GM21786 (cell line): ENCODE measurements around the gene SIRT3.
A peak's percentile ranks its signal among the peaks of the same experiment; 100 is the strongest.

ENCODE experiments used
- ATAC-seq: cut with Tn5 transposase; IDR thresholded peaks from one replicate; pipeline ENCODE4 v1.9.1; 2021; ENCODE audit not compliant: unreplicated experiment

Gene SIRT3

DNA sequence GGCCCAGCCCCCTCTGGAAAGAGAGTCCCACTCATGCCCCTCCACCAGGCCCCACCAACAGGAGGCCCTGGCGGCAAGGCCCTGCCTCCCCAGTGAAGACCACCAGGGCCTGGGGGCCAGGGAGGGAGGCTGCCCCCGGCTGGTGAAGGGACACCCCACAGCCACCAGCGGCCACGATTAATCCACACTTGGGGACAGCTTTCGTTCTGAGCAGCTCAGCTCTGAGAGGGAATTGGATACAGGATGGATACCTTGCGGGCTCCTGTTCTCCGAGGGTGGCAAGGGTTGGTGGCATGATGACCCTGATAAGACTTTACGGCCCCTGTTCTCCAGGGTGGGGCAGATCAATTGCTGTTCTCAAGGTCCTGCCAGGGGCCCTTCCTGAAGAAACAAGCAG, 35.2 kb upstream of the SIRT3 start:
- no peak for ATAC-seq

DNA sequence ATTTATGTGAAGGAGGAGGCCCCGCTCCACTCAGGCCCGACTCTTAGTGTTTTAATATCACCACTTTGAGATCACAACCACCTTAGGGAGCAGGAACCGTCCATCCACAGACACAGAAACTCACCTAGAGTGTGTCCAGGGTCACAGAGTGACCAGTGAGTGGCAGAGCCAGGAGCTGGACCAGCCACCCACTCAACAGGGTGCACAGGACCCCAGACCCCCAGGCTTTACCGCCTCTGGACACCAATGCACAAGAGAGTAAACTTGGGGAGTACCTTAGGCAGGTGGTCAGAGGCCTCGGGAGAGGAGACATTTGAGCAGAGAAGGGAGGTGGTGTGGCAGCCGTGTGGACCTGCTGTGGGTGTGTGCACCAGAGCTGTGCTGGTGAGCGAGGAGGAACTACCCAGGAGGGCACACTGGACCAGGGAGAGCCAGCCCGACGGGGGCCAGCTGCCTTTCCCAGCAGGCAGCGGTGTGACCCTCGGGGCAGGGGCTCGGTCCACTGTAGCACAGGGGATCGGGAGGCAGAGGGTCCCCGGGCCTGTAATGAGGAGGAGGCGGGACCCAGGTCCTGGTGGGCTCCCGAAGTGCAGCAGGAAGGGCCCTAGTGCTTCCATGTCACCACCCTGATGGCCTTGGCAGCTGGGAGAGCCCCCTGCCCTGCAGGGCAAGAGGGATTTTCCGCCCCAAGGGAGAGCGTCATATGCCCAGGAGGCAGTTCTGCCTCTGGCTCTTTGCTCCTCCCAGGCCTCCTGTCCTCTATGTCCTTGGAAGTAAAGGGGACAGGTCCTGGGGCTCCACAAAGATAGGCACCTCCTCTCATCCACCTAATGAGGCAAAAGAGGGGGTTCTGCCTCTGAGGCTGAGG, 34.5 kb upstream of the SIRT3 start:
- no peak for ATAC-seq

GRCh38 chr11:269146-269890, 33.2 kb upstream of the SIRT3 start:
- peak; percentile 66 for ATAC-seq

GRCh38 chr11:268716-269145, 32.6 kb upstream of the SIRT3 start:
- peak; percentile 51 for ATAC-seq

DNA sequence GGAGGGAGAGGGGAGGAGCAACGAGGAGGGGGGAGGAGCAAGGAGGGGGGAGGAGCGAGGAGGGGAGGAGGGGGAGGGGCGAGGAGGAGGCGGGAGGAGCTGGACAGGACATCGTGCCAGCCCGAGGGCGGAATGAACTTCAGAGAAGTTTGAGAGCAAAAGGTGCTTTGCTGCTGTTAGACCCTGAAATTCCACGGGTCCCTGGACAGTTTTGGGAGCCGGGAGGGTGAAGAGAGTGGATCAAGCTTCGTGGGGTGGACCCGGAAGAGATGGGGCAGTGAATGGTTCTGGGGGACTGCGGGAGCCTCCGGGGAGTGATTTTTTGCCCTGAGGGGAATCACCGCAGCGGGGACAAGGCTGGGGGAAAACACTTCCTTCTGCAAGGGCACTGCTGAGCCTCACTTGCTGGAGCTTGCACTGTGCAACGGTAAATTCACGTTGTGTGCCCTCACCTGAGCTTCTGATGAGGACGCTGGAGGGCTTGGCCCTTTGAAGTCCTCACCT, 31.4 kb upstream of the SIRT3 start:
- ATAC-seq = peak; percentile 30

GRCh38 chr11:266676-267439, 30.7 kb upstream of the SIRT3 start:
- ATAC-seq = no peak

GRCh38 chr11:261624-262023, 25.5 kb upstream of the SIRT3 start:
- ATAC-seq = no peak

DNA sequence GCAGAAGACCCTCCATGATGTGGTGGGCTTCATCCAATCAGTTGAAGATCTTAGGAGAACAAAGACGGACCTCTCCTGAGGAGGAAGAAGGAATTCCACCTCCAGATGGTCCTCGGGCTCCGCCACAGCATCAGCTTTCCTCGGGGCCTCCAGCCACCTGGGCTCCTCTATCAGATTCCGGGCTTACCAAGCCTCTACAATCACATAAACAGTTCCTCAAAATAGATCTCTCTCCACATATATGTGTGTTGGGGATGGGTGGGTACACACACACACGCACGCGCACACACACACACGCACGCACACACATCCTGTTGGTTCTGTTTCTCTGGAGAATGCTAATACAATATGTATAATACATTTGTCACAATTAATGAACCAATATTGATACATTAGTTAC, 23.3 kb upstream of the SIRT3 start:
- ATAC-seq = no peak

- ATAC-seq = no peak
Observed at GRCh38 chr11:257766-258493, 21.8 kb upstream of the SIRT3 start.

- no peak for ATAC-seq
Observed at GRCh38 chr11:256952-257737, 21.0 kb upstream of the SIRT3 start.

GRCh38 chr11:255816-256215, 19.7 kb upstream of the SIRT3 start:
- ATAC-seq = no peak

- ATAC-seq = no peak
Observed at GRCh38 chr11:255176-255575, 19.0 kb upstream of the SIRT3 start.

GRCh38 chr11:253886-254270, 17.7 kb upstream of the SIRT3 start:
- no peak for ATAC-seq

DNA sequence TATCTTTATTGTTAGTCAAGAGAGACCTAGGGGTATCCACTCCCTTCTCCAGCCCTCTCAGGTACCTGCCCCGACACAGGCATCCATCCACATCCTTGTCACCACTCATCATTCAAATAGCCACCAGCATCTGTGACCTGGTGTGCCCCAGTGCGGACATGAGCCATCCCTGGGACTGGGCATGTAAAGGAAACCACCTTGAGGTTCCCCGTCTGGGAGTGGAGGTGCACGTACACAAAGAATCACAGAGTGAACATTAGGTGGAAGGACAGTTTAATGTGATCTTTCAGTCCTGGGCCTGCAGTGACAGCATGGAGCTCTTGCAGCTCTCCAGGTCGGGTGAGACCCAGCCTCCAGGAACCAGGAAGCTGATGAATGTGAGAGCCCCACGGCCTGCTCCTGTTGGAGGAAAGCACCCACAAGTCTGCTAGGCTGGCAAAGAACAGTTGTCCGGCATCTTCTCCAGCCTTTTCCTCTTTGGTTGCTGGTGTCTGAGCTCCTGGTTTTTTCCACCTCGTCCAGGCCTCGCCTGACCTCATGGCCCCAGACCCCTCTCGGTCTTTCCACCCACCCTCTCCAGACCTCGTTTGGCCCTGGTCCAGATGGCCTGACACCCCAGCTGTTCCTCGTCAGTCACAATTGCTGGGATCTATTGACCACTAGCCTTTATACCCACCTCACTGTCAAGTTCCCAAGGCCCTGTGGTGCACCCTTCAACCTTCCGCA, 17.2 kb upstream of the SIRT3 start:
- no peak for ATAC-seq

- ATAC-seq = no peak
Observed at GRCh38 chr11:252666-253065, 16.5 kb upstream of the SIRT3 start.

GRCh38 chr11:251550-251949, 15.4 kb upstream of the SIRT3 start:
- no peak for ATAC-seq

DNA sequence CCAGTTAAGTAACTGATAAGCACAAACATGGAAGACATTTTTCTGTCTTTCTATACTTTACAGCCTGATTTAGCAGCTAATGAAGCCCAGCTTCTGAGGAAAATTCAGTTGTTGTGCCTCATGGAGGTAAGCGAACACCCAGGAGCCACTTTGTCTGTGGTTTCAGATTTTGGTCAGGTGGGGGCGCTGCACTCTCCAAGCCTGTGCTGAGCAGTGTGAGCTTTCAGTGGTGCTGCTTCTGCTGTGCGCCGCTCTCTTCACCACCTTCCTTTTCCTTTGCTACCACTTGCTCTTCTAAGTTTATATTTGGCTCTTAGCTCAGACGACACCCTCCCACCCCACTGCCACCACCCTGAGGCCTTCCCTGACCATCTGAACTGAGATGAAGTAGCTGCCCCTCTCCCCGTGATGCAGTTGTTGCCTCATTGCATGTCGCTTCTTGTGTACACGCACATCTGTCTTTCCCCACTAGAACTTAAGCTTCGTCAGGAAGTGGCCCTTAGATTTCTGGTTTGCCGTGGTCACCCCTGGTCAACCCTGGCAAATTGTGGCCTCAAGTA, 14.7 kb upstream of the SIRT3 start:
- ATAC-seq = no peak

GRCh38 chr11:250274-250673, 14.1 kb upstream of the SIRT3 start:
- ATAC-seq = no peak

GRCh38 chr11:249062-249461, 12.9 kb upstream of the SIRT3 start:
- no peak for ATAC-seq
